GM19372 (cell line): Measurements from ENCODE around the gene COPS9.

Experiments
- ATAC-seq: cut with Tn5 transposase; IDR thresholded peaks from one replicate; pipeline ENCODE4 v1.9.1; 2021; ENCODE audit warnings: mild to moderate bottlenecking, low read depth, moderate library complexity; ENCODE audit not compliant: unreplicated experiment

Gene COPS9

DNA sequence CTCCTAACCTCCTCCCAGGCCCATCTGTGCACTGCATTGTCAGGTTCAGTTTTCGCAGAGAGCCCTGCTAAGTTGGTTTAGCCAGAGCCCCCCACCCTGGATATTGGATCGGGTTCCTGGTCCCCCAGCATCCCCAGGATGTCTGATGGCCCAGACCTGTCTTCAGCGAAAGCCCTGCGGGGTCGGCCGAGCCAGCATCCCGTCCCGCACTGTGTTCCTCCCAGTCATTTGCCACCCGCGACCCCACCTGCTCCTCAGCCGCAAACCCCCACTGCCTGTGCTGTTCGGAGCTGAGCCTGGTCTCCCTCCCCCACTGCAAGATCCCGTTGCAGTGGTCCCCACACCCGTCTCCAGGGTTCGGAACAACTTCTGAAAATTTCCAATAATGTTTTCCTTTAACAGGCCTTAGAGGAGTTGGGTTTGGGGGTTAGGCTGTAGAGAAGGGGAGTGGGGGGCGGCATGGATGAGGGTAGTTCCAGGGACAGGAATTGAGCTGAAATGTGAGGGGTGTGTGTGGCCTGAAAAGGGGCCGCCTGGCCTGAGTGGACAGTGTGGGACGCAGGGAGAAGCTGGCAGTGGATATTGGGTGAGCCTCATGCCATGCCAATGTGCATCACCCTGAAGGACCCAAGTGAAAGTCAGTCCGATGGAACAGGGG is 1.6 kb upstream of the COPS9 start:
- ATAC-seq: no peak

DNA sequence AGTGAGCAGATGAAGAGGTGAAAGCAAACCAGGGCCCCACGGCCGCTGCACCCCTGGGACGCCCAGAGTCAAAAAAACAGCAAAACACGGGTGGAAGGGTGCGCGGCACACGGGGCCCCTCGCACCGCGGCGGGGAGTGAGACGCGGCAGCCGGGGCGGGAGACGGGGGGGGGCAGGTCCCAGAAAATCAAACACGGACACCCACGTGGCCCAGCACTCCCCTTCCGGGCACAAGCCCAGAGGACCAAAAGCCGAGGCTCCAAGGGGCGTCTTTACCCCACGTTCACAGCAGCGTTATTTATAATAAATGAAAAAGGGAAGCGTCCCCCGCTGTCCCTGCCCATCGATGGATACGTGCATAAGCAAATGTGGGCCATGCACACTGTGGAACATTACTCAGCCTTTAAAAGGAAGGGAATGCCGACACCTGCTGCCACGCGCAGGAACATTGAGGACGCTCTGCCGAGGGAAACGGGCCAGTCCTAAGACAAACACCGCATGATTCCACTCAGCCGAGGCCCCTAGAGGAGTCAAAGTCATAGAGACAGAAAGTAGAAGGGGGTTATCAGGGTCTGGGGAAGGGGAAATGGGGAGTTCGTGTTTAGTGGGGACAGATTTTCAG is 677 bp upstream of the COPS9 start:
- ATAC-seq: peak; percentile 19

DNA sequence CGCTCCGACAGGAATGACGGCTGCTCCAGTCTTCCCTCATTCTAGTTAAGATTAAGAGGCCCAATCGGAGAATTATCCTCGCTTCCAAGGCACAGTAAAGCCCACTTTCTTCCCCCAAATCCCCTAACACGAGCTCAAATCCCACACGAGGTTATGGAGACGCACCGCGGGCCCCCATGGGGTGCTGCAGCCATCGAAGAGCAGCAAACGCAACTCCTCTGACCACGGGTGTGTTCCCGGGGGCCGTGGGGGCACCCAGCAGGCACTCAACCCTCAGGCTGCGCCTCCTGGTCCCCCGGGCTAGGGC is 446 bp downstream of the COPS9 start:
- ATAC-seq: peak; percentile 9

DNA sequence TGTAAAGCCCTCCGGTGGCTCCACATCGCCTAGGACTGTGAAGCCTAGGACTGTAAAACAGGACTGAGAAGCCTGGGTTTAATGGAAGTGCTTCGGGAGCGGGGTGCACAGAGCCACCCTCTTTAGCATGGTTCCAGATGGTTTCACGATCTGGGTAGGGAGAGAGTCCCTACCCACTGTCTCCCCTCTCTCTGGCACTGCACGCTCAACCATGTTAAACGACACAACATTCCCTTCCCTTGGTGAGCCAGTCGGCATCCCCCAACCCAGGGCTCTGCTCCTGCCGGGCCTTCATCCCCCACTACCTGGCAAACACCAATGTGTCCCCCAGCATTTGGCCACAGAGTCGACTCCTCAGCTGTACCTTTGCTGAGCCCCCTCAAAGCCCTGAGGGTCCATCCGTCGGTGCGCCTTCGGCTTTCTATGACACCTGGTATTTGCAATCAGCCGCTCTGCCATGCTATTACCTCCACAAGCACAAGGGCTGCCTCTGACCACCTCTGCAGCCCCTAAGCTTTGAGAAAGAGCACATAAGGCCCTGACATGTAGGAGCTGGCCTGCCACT is 1.1 kb downstream of the COPS9 start:
- no peak for ATAC-seq

DNA sequence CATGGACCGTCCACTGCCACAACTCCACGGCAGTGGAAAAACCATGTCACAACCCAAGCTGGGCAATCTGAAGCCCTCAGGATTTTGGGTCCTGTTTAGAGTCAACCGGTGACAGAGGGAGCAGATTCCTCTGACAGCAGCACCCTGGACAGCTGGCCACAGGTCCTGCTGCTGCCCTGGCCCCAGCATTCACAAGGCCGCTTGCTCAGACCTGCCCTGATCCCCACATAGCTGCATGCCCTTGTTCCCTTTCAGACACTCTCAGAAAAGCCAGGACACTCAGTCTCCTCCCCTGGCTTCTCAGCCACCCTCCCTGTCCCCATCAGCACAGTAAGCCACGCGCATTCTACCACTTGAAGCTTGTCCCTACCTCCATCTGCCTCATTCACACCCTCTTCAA is 1.6 kb downstream of the COPS9 start:
- no peak for ATAC-seq

DNA sequence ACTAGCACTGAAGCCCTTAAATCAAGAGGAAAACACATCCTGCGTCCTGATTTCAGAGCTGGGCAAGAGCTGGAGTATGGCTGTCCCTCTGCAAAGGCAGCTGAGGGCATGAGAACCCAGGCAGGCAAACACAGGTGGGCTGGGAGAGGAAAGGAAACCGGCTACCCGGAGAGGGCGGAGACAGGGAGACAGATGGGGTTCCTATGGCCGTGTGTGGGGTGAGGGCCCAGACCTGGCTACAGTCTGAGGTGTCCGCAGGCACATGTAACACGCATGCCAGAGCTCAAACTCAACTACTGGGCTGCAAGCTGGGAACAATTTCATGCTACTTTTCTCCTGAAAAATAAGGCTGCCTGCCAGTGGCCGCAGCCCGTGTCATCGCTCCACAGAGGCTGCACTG is 2.7 kb downstream of the COPS9 start:
- ATAC-seq: no peak

DNA sequence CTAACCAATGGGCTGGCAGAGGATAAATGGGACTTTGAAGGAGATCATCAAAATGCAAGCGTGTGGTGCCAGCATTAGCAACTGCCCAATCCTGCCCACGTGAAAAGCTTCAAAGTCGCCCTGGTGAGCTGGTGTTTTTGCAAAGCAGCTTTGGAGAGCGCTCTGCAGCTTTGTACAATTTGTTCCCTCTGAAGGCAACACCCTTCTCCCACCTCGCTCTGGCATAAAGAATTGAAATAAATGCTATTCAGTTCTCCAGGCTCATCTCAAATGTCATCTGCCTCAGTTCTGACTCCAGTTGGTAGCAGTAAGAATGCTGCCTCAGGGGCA is 3.5 kb downstream of the COPS9 start:
- ATAC-seq: no peak

DNA sequence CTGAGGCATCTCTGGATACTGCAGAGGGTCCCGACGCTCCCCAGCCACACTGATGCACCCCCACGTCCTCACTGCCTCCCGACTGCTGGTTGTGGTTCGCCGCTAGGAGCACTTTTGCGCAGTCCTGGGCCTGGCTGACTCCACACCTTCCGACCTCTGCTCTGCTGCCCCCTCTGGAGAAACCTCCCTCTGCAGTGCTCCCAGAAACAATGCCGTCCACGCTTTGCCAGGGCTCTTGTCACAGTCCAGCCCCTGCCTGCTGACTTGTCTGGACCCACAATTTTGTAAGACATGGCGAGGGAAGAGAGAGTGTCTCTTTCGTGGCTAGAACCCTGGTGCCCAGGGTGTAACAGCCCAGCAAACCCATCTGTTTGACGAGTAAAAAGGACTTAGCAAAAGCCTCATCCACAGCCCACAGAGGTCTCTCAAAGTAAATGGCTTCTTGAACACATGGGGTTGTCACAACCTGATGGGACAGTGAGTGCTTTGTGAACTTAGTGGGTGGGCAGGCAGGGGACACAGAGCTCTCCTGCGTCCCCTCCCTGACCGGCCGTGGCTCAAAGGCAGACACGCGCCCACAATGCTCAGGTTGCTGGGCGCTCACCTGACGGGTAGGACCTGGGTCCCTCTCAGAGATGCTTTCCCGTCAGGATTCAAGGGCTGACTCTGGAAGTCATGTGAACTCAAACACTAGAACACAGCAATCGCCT is 4.0 kb downstream of the COPS9 start:
- ATAC-seq: no peak

DNA sequence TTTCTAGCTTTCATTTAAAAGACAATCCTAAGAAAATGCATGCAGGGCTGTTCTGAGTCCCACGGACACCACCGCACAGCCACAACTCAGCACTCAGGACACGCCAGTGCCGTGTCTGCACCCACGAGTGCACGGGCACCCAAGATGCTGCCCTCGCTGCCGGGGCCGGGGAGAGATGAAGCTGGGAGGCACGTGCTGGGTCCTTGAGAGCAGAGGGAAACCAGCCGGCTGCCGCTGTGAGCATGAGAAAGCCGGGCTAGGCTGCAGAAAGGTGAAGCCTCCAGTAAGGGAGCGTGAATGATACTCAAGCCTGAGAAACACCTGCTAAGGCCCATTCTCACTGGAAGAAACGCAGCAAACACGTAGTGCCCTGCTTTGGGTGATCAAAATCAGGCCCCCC is 4.8 kb downstream of the COPS9 start:
- ATAC-seq: no peak

DNA sequence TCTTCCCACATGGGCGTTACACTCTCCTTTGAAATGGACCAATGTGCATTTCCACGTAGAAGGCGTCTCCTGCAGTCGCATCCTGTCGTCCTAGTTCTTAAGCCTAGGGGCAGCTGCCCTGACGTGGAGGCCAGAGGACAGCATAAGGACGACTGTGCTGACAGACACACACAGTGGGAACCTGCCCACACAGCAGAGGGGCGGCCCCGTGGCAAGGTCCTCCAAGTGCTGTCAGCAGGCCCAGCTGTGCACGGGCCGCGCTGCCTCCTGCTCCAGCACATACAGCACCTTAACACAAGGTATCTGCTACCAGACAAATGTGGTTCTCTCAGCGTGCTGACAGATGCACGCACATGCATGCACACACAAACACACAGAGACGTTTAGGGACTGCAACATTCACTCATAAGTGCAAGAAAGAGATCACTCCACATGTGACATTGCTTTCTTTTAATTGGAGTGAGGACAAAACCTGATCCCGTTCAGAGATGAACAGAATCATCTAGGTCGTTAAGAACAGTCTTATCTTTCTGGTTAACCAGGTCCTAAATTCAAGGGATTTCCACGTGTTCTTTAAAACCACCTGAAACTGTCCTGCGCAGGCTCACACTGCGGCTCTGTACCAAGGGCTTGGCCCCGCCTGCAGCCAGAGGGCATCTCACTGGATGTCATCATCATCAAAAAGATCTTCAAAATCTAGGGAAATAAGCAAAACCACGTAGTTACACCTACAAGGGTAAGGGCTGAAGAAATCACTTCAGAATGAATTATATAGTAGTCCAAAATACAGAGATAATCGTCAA is 5.5 kb downstream of the COPS9 start:
- ATAC-seq: no peak

DNA sequence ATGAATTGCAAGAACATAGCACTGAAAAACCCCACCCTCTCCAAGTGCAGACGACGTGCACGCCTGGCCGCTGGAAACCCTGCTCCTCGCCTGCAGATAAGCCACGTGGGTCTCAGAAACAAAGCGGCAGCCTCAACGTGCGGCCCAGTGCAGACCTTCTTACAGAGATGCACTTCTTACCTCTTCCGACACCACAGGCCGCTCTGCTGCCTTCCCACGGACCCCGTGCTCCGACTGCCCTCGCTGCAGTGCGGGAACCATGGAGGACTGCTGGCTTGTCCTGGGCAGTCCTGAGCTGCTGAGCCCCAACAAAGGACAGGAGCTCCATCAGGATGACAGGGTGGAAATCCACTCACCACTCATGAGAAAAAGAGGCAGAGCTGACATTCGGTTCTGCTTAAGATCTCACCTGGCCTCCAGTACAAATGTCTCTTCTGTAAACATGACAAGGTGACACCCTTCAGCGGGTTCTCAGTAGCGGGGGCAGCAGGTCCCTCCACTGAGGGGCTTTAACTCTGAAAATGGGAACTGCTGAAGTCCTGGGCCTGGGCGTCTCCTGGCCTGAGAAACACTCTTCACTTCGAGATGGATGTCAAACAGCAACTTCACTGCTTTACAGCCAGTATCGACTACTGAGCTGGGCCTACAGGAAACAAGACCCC is 6.2 kb downstream of the COPS9 start:
- ATAC-seq: no peak

DNA sequence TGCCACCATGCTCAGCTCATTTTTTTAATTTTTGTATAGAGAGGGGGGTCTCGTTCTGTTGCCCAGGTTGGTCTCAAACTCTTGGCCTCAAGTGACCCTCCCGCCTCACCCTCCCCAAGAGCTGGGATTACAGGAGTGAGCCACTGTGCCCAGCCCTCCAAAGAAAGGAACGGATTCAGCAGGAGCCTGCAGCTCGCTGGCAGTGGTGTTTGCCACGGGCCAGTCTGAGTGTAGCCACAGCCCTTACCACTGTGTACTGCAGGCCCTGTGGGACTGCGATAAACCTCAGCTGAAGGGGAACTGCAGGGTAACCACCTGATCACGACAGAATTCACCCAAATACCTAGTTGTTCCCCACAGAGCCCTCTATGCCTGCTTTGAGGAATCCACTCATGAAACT is 6.8 kb downstream of the COPS9 start:
- no peak for ATAC-seq

DNA sequence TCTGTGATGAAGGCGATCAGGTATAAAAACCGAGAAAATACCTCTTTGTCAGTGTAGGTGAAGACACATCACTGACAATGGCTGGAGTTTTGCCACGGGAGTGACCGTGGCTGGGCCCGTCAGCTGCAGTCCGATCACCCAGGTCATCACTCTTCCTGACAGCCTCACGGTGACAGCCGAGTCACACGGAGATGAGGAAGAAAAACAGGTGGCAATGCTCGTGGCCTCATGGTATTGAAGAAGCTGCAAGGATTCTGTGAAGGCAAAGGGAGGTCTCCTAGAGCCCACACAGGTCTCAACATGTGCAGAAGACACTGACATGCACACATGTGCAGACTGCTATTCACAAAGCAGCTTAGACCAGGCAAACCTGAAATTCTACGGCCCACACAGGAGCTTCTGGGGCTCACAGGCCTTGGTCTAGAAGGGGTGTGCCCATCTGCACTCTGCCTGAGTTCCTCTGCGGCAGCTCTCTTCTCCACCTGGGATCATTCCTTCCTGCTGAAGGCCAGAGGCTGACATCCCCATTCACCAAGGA is 7.4 kb downstream of the COPS9 start:
- ATAC-seq: no peak

DNA sequence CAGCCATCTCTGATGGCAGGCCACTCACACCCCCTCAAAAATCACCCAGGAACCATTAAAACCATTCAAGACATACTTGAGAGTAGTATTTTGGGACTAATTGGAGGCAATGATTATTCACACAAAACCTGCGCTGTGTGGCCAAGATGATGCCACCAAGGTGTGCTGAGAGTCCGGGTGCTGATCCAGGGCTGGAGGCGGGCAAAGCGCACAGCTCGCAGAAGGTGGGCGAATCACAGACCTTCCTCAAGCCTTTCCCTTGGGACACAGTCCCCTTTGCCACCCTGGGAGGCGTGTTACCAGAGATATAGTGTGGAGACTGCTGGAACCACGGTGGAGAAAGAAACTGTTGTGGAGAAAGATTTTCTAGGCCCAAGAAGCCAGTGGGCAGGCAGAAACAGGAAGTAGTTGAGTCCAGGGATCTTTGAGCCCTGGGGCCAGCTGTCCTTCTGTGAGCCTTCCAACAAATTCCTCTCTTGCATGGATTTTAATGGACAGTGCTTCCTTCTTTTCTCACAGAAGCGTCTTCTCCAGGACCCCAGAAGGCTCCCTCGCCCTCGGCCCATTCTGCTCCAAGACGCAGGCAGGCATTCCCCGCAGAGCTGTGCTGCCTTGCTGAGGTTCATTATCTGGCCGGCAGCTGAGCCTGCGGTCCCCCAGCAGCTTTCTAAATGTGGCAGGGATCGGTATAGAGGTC is 8.0 kb downstream of the COPS9 start:
- no peak for ATAC-seq

DNA sequence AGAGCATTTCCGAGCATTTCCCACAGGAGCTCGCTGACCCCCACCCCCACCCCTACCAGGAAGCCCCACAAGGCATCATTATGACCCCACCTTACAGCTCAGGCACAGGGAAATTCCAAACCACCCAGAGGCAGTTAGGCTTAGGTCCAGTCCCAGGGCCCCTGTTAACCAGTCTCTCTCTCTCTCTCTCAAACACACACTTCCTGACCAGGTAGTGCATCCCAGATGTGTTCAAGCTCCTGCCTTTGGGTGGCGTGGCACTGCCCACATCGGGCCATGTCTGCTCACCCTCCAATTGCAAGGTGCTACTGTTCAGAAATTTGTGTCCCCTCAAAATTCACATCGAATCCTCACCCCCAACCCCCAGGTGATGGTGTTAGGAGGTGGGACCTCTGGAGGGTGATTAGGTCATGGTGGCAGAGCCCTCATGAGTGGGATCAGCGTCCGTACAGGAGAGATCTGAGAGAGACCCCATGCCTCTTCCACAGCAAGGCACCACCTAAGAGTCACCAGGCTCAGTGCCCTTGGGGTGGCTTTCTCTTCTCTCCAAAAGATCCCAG is 8.8 kb downstream of the COPS9 start:
- ATAC-seq: no peak

DNA sequence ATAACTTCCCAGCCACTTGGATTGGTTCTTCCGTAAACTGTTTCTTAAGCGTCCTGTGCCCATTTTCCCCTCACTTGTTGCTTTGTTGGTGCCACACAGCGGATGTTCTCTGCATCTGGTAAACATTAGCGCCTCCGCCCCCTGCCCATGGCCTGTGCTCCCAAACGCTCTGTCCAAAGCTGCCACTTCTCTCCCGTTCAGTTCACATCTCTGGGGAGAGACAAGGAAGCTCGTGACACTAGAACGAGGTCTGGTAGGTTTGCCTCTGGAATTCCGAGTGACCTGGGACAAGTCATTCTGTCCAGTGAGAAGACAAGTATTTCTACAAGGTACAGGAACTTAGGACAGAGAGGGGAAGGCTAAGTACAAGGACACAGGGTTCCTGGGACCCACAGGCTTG is 9.4 kb downstream of the COPS9 start:
- ATAC-seq: no peak

DNA sequence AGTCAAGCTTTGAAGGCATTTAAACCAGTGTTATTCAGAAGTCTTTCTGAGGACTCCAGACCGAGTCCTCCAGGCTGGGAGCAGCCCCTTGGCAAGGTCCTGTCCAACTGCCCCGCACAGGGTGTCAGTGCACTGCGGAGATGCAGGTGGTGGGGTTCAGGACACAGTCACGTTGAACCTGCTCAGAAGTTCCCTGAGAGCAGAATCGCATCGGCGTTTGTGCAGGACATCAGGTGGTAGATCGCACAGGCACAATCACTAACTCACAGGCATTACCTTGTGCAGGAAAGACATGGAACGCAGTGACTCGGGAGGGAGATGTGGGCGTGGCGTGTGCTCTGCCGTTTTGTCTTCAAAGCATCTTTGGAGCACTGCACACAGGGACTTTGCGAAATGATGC is 10.4 kb downstream of the COPS9 start:
- no peak for ATAC-seq

DNA sequence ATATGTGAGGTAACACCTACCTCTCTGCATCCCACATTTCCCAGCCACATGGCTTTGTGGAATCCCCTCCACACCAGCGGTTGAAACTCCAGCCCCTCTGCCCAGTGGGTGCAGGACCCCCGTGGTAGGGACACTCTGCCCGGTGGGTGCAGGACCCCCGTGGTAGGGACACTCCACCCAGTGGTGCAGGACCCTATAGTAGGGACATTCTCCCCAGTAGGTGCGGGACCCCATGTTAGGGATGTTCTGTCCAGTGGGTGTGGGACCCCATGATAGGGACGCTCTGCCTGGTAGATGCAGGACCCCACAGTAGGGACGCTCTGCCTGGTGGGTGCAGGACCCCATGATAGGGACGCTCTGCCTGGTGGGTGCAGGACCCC is 11.5 kb downstream of the COPS9 start:
- ATAC-seq: no peak

DNA sequence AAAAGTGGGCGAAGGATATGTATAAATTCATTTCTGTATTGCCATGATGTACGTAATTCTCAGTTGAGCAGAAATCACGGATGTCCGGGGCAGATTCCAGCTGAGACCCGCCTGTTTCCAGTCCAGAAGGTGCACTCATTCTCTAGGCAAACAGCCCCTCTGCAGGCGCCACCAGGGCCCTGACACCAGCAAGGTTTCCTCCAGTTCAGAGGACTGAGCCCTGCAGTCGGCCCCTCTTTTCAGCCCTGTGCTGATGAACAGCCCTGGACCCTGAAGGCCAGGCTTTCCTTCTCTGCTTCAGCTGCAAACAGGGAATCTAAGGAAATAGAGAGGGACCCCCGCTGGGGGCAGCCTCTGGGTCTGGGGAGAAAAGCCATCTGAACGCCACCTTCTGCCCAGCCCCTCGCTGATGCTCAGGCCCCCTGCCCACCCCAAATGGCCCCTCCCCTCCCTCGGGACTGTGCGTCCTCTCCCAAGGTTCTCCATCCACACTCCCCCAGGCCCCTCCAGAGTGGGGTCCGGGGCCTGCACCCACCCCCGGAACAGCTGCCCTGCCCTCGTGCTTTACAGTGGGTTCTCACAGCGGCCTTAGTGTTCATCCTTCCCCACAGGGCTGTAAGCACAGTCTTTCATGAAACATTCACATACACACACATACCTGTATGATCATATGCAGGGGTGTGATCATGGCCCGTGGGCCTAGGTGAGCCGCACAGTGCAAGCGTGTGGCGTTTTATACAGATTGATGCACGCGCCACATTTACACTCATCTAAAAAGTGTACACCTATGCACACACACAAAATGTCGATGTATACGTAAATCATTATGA is 12.1 kb downstream of the COPS9 start:
- ATAC-seq: no peak
